Hematopoietic multipotent progenitor cell treated with erythropoietin and hydrocortisone succinate and interleukin-3 and kit ligand, for 6 days (in vitro differentiated cells): Measurements from ENCODE around the gene USE1.

Experiments
- DNase-seq: peaks from one replicate; pipeline ENCODE4 v3.0.0-alpha.2; 2015

Gene USE1

DNA sequence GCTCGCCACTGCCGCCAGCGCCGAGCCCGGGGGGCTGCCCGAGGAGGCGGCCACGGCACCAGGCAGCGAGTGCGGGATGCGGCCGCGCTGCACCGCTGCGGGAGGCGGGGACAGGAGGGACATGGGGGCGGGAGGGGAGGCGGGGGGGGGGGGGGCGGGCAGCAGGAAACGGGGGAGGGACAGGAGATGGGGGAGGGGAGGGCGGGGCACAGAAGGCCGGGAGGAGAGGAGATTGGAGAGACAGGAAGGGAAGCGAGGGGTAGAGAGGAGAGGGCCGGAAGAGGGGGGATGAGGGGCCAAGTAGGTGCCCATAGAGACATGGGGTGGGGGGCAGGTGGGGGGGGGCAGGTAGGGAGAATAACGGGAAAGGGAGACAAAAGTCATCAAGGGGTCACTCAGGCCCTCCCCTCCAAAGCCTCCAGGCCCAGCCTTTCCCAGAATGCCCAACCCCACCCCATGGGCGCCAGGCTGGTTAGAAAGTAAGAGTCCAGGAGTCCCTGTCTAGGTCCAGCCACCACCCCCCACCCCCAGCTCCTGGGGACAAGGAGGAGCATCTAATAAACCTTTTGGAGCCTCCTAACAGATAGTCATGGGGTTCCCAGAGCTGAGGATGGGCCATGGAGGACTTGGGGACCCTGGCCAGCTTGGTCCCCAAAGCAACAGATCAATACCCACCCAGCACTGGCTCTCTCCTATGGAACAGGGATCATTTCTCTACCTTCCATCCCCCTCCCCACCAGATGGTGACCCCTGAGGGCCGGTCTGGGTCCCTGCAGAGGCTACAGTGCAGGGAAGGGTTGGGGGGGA lies 21.0 kb downstream of the USE1 start:
- DNase-seq = peak; percentile 70

DNA sequence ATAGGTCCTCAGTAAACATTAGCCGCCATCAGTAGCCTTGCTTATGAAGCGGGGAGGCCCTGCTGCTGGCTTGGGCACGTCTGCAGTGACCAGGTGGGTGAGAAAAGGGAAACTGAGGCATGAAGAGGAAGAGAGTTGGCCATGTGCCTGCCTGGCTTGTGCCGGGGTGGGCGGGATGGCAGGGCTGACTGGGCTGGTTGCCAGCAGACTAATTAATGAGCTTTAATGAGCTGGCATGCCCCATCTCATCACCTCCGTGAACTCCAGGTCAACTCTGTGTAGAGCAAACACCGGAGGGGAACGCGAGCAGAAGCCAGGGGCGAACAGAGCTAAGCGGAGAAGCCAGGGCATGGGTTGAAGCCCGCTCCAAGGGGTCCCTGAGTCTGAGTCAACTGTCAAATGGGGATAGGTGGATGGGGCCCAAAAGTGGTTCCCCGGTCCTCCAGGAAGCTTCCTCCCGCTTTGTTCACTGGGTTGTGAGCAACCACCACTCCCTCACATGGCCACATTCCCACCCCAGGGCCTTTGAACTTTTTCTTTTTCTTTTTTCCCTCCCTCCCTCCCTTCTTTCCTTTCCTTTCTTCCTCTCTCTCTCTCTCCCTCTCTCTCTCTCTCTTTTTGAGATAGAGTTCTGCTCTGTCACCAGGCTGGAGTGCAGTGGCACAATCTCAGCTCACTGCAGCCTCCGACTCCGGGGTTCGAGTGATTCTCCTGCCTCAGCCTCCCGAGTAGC lies 21.8 kb downstream of the USE1 start:
- peak; percentile 72 for DNase-seq

DNA sequence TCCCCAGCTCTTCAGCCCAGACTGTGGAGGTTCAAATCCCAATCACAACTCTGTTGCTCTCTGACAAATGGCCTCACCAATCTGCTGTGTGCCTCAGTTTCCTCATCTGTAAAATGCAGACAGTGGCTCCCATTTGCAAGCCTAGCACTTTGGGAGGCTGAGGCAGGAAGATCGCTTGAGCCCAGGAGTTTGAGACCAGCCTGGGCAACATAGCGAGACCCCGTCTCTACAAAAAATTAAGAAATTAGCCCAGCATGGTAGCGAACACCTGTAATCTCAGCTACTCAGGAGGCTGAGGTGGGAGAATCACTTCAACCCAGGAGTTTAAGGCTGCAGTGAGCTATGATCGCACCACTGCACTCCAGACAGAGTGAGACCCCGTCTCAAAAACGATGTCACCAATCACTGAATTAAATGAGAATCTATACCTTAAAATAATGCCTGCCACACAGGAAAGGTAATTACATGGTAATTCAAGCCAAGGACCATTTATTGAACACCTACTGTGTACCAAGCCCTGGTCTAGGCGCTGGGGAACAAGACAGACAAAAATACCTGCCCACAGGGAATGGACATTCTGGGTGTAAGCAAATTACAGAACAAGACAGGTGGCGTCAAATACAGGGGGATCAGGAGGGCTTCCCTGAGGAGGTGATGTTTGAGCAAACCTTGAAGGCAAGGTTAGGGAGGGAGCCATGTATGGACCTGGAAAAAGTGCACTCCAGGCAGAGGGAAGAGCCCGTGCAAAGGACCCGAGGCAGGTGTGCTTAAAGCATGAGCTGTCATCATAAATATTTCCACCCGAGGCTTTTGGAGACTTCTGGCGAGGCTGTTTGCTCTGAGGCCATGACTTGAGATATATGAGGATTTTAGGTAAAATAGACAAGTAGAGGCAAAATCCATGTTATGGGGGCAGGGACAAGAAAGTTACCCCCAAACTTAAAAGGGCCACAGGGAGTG lies 22.9 kb downstream of the USE1 start:
- no peak for DNase-seq

DNA sequence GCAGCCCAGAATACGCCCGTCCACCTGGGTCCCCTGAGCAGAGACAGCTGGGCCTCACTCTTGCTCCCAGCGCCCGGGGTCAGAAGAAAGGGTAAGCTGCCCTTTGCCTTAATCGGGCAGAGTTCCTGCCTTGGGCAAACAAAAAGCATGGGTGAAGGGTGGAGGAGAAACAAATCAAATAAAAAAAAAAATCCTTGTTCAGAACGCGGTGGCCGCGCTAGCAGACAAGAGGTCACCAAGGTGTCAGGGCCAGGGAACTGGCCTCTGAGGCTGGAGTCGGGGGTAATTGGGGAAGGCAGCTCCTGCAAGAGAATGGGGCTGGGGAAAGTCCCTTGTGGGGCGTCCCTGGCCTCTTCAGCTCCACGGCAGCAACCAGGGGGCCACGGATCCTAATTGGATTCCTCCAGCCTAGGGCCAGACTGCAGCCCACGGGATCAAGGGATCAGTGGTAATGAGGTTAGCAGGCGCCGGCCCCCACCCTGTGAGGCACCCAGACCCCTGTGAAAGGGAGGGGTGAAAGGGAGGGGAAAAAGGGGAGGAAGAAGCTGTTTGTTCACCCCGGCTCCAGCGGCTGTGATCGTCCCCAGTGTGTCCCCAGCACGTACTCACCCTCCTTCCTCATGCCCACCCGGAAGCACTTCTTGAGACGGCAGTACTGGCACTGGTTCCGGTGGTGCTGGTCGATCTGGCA lies 25.1 kb downstream of the USE1 start:
- no peak for DNase-seq

DNA sequence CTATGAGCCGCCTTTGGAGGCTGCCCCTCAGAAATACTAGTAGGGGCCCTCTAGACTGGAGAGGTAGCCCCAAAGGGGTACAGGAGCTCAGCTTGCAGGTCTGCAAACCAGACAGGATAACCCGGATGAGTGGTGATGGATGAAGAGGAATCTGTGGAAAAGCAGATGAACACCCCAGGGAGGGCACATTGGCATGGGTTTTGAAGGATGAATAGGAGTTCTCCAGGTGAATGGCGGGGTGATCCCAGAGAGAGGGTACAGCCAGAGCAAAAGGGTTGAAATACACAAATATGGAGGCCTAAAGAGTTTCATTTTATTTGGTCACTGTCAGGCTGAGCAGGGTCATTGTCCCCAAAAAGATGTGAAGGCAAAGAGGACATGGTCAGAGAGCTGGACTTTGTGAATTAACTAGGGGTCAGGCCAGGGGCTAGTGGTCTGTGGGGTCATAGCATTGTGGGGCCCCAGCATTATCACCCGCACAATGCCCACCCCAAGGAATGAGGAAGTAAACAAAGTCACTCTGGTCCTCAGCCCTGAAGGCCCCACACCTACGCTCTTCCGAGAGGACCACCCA lies 25.8 kb downstream of the USE1 start:
- DNase-seq = no peak

DNA sequence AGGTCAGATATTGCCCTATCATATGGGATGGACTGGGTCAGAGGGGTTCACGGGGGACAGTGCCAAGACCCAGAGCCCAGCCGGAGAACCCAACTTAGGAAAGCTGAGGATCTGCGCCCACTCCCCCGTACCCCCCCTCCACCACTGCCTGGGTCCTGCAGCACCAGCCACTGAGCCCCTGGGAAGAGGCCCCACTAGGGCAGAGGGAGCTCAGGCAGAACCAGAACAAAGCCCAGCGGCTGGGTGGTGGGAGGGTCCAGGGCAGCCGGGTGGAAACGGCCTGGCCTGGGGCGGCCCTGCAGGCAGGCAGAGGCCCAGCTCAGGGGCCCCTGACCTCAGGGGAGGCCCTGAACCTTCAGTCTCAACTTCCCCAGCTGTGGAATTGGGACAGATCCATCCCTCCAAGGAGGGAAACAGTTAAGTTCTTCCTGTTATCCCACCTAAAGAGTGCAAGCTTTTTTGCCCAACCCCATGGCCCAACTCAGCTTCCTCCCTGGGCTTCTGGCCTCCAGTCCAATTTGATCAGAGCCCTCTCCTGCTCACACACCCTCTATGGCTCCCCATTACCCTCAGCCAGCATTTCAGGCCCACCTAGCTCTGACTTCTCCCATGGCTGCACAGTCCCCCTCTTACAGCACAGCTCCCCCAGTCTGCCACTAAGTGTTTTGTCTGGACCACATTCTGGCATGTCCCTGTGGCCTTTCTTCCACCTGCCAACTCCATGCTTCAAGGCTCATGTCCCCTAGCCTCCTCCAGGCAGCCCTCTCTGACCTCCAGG lies 27.5 kb downstream of the USE1 start:
- DNase-seq = no peak

DNA sequence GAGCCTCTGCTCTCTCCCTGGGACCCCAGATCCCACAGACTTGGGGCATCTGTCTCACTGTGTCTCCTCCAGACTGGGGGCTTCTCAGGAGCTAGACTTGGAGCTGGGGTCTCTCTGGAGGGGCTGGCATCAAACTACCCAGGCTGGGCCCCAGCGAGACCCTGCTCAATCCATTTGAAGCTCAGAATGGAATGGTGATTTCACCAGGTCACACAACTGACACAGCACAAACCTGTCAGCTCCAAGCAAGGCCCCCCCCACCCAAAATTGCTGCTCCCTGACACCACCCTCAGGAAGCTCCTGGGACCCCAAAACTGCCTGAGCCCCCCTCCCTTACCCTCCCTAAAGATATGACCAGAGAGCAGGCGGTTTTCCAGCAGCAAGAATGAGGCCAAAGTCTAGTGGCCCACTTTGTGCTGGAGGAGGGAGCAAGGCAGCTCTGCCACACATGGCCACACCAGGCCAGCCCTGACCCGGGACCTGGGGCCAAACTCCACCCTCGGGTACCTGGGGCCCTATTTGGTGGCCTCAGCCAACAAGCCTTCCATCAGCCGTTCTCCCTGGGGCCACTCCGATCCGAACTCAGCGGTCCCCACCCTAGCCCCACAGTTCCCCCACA lies 28.2 kb downstream of the USE1 start:
- DNase-seq = no peak

DNA sequence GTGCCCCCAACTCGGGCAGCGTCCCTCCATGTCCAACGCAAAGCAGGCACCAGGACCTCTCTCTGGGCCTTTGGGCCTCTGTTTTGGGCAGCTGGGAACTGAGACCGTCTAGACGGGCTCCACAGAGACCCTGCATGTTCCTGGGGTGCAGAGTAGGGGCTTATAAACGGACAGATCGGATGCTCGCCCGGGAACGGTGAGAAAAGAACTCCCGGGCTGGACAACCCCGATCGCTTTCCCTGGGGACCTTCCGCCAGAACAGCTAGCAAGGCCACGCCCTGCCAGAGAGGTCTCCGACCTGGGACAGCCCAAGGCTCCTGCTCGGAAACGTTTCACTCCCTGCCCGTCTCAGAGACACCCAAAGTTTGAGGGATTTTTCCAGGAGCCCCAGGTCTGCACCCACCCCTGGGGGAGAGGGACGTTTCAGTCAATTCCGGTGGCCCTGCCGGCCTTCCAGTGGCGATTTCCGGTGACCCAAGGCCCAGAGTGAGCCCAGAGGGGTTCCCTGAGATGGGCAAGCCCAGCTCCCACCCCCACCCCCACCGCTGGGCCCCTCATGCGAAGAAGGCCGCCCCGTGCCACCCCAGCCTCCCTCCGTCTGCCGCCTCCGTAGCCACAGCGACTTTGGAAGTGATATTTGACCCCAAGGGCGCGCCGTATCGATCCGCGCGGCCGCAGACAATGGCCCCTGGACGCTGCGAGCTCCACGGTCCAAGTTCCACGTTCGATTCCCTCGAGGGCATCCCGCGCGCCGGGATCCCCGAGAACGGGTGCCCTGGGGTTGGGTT lies 28.9 kb downstream of the USE1 start:
- DNase-seq = no peak

DNA sequence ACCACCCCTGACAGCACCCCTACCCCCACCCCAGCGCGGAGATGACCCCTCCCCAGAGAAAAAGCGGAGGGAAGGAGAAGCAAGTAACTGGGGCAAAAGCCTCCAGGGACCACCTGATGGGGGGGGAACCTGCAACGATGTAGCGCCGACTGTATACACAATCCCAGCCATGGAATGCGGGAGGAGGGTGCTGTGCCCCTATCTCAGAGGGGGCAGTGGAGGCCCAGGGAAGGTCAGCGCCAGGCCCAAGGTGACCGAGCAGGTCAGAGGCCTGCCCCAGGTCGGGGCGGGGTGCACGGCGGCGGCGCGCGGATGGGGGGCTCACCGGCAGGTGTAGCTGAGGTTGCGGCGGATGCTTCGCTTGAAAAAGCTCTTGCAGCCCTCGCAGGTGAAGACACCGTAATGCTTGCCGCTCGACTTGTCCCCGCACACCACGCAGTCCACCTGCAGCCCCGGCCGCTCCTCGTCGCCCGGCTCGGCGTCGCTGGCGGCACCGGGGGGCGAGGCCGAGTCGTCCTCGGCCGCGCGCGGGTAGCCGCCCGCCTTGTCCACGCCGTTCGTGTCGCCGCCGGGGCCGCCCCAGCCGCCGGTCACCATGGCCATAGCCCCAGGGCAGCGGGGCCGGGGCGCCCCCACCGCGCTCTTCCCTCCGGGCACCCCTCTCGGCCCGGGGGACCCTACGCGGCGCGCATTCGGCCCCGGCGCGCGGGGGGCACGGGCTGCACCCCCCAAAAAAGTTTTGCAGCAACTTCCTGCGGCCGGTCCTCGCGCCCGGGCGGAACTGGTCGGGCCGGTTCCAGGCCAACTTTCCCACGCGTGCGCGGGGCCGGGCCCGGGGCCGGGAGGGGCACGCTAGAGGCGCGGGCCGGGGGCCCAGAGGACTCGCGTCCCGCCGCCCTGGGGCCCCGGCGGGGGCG lies 29.7 kb downstream of the USE1 start:
- no peak for DNase-seq

DNA sequence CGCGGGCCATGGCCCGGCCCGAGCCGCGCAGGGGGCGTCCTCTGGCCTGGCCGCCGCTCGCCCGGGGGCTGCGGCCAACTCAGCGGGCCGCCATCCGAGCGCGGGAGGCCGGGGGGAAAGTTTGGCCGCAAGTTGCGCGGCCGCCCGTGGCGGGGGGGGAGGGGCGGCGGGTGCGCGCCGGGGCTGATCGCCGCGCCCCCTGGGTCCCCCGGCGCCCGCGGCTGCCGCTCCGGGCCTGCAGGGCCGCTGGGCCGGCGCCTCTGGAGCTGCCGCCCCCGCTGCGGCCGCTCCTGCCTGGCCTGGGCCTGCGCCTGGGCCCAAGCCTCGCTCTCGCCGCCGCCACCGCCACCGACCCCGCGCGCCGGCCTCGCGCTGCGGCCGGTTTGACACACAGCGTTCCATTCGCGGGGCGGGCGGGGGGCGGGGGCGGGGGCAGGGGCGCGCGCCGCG lies 30.4 kb downstream of the USE1 start, which contains the start of gene NR2F6:
Gene NR2F6 (minus strand): TSS at position 385 of the 450 bp plus-strand sequence. CDS start 699 bp downstream, outside the sequence.
- DNase-seq = no peak

DNA sequence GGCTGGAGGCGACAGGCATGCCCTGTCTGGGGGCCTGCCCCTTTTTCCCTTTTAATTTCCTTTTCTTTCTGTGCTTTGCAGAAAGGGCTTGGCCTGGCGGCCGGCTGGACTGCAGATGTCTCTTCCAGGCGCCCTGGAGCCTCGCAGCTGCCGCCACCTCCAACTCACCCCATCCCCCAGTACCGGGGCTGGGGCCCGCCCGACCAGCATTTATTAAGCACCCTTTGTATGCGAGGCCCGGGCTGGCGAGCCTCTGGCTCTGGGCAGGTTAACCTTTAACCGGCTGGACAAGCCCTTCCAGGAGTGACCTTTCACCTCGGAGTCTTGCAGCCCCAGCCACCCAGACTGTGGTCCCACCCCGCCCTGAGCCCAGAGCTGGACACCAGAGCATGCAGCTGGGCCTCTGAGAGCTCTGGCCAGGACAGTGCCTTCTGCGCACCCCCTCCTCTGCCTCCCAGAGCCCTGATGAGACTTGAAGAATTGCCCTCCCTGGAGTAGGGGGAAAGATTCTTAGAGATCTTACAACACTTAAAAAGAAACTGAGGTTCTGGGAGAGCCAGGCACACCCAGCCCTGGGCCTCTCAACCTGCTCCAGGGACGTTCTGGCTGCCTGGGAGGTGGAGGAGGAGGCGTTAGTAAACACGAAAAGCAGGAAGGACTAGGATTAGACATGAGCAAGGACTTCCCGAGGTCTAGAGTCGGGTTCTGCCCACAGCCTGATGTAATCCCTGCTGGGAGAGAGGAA lies 31.7 kb downstream of the USE1 start:
- DNase-seq = no peak

DNA sequence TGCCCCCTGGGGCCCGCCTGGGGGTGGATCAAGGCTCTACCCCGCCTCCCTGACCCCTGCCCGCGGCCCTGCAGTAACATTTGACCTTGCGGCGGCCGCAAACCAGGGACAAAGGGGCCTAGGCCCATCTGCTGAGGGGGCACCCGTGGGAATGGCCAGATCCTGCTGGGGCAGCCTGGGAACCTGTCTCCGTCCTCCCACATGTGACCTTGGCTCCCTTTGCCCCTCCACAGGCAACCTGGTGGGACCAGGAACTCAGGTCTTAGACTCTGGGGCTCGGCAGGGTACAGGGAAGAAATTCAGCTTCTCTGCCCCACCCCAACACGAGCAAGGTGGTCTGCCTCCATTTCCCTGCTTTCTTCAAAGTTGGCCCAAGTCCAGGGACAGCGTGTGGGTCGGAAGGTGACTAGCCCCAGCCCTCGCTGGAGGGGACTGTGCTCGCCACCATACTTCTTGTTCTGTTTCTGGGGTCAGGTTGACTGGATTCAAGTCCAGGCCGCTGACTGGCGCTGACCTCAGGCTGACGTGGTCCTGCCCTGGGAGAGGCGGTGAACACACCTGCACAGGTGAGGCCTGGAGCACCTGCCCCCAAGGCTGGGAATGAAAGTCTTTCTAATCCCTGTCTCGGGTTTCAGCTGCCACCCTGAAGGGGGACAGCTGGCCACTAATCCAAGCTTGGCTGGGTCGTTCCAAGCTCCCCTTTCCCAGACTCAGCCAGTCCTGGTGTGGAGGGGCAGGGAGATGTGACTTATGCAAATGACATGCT lies 33.0 kb downstream of the USE1 start:
- DNase-seq = no peak

DNA sequence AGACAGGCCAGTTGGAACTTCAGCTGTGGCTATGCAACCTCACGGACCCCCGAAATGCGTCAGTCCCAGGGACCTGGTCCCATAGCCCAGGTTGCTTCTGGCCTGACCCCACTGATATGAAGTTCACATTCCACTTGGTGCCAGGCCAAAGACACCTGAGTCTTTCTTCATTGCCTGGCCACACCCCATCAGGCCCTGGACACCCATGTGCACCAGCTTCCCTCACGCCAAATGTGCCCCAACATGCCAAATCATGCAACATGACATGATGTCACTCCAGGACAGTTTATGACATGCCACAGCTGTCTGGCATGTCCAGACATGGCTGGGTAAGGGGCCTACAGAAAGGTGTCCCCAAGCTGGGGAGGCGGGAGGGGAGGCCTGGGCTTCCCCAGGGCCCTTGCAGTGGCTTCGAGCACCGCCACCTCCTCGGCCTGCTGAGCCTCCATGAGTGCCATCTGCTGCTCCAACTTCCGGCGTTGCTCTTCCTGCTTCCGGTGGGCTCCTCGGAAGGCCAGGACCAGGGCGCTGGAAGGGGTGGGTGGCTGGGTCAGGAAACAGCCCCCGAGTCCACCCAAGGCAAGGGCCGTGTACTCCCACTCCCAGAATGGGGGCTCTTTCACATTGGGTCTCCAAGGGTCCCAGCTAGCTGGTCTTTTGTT lies 34.9 kb downstream of the USE1 start:
- DNase-seq = no peak

DNA sequence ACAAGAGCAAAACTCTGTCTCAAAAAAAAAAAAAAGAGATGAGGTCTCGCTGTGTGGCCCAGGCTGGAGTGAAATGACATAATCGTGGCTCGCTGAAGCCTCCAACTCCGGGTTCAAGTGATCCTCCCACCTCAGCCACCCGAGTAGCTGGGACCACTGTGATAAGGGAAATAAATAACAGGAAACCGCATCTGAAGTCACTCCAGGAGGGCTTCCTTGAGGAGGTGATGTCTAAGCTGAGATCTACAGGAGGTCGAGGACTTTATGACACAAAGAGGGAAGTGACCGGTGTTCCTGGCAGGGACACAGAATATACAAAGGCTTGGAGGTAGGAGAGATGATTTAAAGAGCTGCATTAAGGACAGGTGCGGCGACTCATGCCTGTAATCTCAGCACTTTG lies 39.5 kb downstream of the USE1 start:
- no peak for DNase-seq

DNA sequence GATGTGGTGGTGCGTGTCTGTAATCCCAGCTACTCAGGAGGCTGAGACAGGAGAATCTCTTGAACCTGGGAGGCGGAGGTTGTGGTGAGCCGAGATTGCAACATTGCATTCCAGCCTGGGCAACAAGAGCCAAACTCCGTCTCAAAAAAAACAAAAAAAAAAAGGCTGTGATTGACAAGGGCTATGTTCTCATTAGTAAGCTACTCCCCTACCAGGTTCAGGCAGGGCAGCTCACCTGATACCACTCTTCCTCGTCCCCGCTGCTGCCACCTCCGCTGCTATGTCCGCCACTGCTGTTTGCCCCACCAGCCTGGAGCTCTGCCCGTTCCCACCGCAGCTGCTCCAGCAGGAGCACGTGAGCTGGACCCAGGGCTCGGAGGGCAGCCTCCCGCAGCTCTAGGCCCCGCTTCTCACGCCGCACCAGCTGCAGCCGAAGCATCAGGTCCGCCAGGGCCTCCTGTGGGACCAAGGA lies 40.0 kb downstream of the USE1 start:
- DNase-seq = no peak

DNA sequence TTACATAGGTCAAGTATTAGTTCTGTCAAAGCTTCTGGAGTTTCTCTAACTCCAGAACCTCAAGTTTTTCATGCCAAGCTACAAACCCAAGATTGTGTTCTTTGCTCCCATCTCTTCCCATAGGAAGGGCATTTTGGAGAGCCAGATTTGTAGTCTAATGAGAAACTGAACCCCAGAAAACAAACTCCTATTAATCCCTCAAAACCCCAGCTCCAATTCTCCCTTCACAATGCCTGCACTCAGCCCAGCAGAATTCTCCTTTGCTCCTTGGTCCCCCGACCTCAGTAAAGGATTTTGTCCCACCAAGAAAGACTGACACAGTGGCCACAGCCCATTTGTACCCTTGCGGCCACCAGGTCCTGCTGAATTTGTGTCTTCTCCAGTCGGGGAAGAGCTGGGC lies 41.0 kb downstream of the USE1 start:
- DNase-seq = no peak
